ENCODE results near the gene JAKMIP2. TPM values are rescaled to one million over a fixed set of nuclear protein-coding genes. Genes with fewer than 3 reads are reported as not detected.
"Not testable (repeated sequence)": the region's sequence is repeated elsewhere in the genome, so short reads cannot be mapped to it uniquely, and the experiment has no call there.

The JAKMIP2 gene
- total RNA-seq, 1 donor from 2014 or later, result not detected

GRCh38 chr5:147616421-147616820 lies 166.1 kb downstream of the JAKMIP2 start:
- DNase-seq (ENCODE audit: low read depth in 2 of 2), result no peak

GRCh38 chr5:147613359-147613758 lies 169.2 kb downstream of the JAKMIP2 start:
- no peak for DNase-seq (ENCODE audit: low read depth in 2 of 2)

GRCh38 chr5:147611483-147611882 lies 171.0 kb downstream of the JAKMIP2 start:
- no peak for DNase-seq (ENCODE audit: low read depth in 2 of 2)

GRCh38 chr5:147610798-147611197 lies 171.7 kb downstream of the JAKMIP2 start:
- DNase-seq (ENCODE audit: low read depth in 2 of 2), result no peak

- no peak for DNase-seq (ENCODE audit: low read depth in 2 of 2)
Measured at GRCh38 chr5:147601652-147602051, 180.9 kb downstream of the JAKMIP2 start.

- DNase-seq (ENCODE audit: low read depth in 2 of 2), result no peak
Measured at GRCh38 chr5:147591120-147591519, 191.4 kb downstream of the JAKMIP2 start.

GRCh38 chr5:147590096-147590495 lies 192.4 kb downstream of the JAKMIP2 start:
- no peak for DNase-seq (ENCODE audit: low read depth in 2 of 2)

GRCh38 chr5:147586832-147587231 lies 195.7 kb downstream of the JAKMIP2 start:
- DNase-seq (ENCODE audit: low read depth in 2 of 2), result no peak

GRCh38 chr5:147586221-147586620 lies 196.3 kb downstream of the JAKMIP2 start:
- no peak for DNase-seq (ENCODE audit: low read depth in 2 of 2)

- not testable (repeated sequence) for DNase-seq (ENCODE audit: low read depth in 2 of 2)
Measured at GRCh38 chr5:147582272-147582671, 200.3 kb downstream of the JAKMIP2 start.

GRCh38 chr5:147580418-147580817 lies 202.1 kb downstream of the JAKMIP2 start:
- DNase-seq (ENCODE audit: low read depth in 2 of 2), result not testable (repeated sequence)

- peak; percentile 68 to 73 for DNase-seq (ENCODE audit: low read depth in 2 of 2)
Measured at GRCh38 chr5:147578228-147579024, 204.1 kb downstream of the JAKMIP2 start.

- peak; percentile 44 to 54 for DNase-seq (ENCODE audit: low read depth in 2 of 2)
Measured at GRCh38 chr5:147576646-147577535, 205.6 kb downstream of the JAKMIP2 start.

- DNase-seq (ENCODE audit: low read depth in 2 of 2), result no peak
Measured at GRCh38 chr5:147575598-147575997, 206.9 kb downstream of the JAKMIP2 start.

GRCh38 chr5:147573211-147573610 lies 209.3 kb downstream of the JAKMIP2 start:
- no peak for DNase-seq (ENCODE audit: low read depth in 2 of 2)

- no peak for DNase-seq (ENCODE audit: low read depth in 2 of 2)
Measured at GRCh38 chr5:147568710-147569406, 213.7 kb downstream of the JAKMIP2 start.

- peak in 1 of 2 donors; percentile 79 for DNase-seq (ENCODE audit: low read depth in 2 of 2)
Measured at GRCh38 chr5:147567917-147568598, 214.5 kb downstream of the JAKMIP2 start.

- peak in 1 of 2 donors; percentile 94 for DNase-seq (ENCODE audit: low read depth in 2 of 2)
Measured at GRCh38 chr5:147565524-147565923, 217.0 kb downstream of the JAKMIP2 start.

- no peak for DNase-seq (ENCODE audit: low read depth in 2 of 2)
Measured at GRCh38 chr5:147564124-147564486, 218.4 kb downstream of the JAKMIP2 start.

GRCh38 chr5:147563466-147564123 lies 218.9 kb downstream of the JAKMIP2 start:
- no peak for DNase-seq (ENCODE audit: low read depth in 2 of 2)

GRCh38 chr5:147561435-147561834 lies 221.1 kb downstream of the JAKMIP2 start:
- no peak for DNase-seq (ENCODE audit: low read depth in 2 of 2)

All from lung microvascular endothelial cell (primary cell).